HuH-7.5 (cell line): ENCODE results near the gene MAOA.

ENCODE experiments used
- DNase-seq: peaks from one replicate; pipeline ENCODE4 v3.0.0; 2011; ENCODE audit warnings: low spot score

MAOA gene

DNA sequence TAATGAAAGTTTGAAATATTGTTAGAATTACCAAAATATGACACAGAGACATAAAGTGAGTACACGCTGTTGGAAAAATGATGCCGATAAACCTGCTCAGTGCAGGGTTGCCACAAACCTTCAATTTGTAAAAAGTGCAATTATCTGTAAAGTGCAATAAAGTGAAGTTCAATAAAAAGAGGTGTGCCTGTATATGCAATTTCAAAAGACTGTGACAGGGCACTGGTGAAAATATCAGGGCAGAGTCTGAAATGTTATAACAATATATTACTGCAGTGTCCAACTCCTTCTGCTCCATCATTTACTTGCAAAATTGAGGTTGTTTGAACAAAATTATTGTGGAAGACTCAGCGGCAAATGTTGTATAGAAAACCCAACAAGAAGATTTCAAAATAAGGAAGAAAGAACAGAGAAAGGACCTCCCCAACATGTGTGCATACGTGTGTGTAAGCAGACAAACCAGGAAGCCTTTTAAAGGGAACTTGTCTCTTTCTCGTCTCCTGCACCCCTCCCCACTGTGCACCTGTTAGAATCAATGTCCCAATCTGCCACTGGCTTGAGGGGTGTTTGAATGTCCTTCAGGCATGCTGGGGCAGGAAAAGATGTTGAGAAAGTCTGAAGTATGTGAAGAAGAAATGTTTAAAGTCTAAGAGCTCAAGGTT is 130.0 kb downstream of the MAOA start:
- DNase-seq = no peak
